WTC11 (cell line): ENCODE data around the gene BRSK2.

Experiments used
- CTCF ChIP-seq: fragments of 200-600 bp; IDR thresholded peaks from 2 replicates; pipeline ENCODE4 v1.8.0; 2022; ENCODE audit warnings: antibody characterized with exemption
- FOXJ3 ChIP-seq: sonication (generic); formaldehyde crosslinking; IDR thresholded peaks from 2 replicates; pipeline ENCODE4 v1.9.0; 2021; ENCODE audit warnings: missing genetic modification reagents, mild to moderate bottlenecking, borderline replicate concordance
- RELA ChIP-seq: sonication (generic); formaldehyde crosslinking; IDR thresholded peaks from 2 replicates; pipeline ENCODE4 v1.8.1; 2022; ENCODE audit warnings: missing genetic modification reagents, mild to moderate bottlenecking, borderline replicate concordance
- TF ChIP-seq, protein P1 (sequence below): sonication (generic); formaldehyde crosslinking; IDR thresholded peaks from 2 replicates; pipeline ENCODE4 v1.8.0; 2022; ENCODE audit warnings: mild to moderate bottlenecking, missing genetic modification reagents
- TF ChIP-seq, protein P2 (sequence below): sonication (generic); formaldehyde crosslinking; conservative IDR thresholded peaks from 2 replicates; pipeline ENCODE4 v1.8.1; 2022; ENCODE audit warnings: mild to moderate bottlenecking, missing genetic modification reagents

DNA sequence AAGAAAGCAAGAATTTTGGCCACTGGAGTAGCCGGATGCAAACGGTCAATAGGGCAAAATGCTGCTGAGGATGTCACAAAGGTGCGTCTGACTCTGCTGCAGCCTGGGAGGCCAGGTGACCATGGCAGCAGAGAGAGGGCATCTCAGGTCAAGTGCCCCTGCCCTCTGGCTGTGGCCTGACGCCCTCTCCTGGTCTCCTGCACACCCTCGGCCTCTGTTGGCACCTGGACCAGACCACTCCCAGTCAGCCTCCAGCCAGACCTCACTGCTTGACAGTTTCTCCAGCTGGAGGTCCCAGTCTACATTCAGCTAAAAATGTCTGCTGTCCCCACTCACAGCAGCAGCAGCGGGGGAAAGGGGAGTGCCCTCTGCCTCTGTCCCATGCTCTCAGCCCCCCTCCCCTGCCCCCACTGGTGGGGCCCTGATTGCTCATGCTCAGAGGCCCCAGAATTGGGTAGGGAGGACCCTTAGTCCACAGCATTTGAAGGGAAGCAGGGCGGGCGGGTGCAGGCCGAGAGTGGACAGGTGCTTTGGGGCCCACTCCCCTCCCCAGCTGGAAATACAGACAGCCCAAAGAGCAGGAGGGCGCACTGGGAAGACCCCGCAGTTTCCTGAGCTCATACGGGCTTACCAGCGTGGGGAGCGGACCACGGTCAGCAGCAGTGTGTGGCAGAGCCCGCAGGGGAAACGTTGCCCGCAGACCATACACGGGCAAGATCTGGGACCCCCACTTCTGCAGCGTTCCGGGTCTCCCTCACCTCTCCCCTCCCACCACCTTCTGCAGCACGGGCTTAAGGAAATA, 1.6 kb upstream of the BRSK2 start:
- TF ChIP-seq, protein P1, sequence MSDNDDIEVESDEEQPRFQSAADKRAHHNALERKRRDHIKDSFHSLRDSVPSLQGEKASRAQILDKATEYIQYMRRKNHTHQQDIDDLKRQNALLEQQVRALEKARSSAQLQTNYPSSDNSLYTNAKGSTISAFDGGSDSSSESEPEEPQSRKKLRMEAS (CRISPR knock-in tag): no peak
- TF ChIP-seq, protein P2, sequence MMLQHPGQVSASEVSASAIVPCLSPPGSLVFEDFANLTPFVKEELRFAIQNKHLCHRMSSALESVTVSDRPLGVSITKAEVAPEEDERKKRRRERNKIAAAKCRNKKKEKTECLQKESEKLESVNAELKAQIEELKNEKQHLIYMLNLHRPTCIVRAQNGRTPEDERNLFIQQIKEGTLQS (CRISPR knock-in tag): no peak
- TF ChIP-seq CTCF (no peak), FOXJ3 (CRISPR knock-in tag) (no peak), RELA (CRISPR knock-in tag) (no peak)
